Activated T-cell treated with anti-CD3 and anti-CD28 coated beads, Interleukin-2, amount 50 U/mL, for 4 hours (primary cell): Measurements from ENCODE around the gene C3orf18. TPM values are rescaled to one million over a fixed set of nuclear protein-coding genes. Genes with fewer than 3 reads are reported as not detected.

Experiments
- ATAC-seq, 2 donors: fragments of 200-7000 bp; cut with Tn5 transposase; one replicate each; pipeline ENCODE4 v1.10.0; 2021
- DNase-seq: peaks from one replicate; pipeline ENCODE4 v3.0.0-alpha.2; 2020
- H3K27me3 Mint-ChIP-seq: one replicate; pipeline ENCODE4 v1.8.0; 2021; ENCODE audit warnings: low read depth, mixed read lengths
- H3K36me3 Mint-ChIP-seq: one replicate; pipeline ENCODE4 v1.8.0; 2022; ENCODE audit warnings: mixed read lengths; ENCODE audit not compliant: insufficient read depth
- H3K4me1 Mint-ChIP-seq: one replicate; pipeline ENCODE4 v1.8.0; 2021; ENCODE audit warnings: low read depth, mixed read lengths
- H3K4me3 Mint-ChIP-seq: one replicate; pipeline ENCODE4 v1.8.0; 2021; ENCODE audit warnings: mild to moderate bottlenecking, moderate library complexity, mixed read lengths
- H3K9me3 Mint-ChIP-seq: one replicate; pipeline ENCODE4 v1.8.0; 2021; ENCODE audit warnings: mixed read lengths
- total RNA-seq, 3 donors: library from RNA; stranded (reverse); gene quantifications; one replicate each; pipeline ENCODE4 v1.2.1, GENCODE V29; 2021

C3orf18 gene
- total RNA-seq, 3 donors from 2014 or later: 6.7 to 11.2 (median 9.0) TPM

DNA sequence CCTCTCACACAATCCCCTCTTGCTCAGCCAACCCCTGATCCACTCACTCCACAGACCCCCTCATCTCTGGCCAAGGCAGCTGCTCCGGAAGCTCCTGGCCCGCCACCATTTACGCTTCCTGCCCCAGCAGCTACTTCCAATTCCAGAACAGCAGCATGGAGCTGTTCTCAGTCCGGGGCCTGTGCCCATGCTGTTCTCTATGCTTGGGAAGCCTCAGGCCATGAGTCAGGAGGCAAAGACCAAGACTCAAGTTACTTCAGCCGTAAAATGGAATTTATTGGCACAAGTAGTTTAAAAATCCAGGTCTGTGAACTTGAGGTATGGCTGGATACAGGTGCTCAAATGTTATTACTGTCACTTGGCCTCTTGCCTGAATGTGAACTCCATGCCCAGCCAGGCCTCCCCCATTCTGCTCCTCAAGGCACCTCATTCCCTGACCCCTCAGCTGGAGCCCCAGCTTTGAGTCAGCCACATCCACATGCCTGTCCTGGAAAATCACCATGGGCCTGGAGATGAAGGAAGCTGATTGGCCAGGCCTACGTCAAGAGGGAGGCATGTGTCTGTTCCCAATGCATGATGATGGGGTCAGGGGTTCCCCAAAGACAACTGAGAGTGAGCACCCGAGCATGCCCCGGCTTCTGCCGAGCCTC is 32.7 kb downstream of the C3orf18 start:
- H3K9me3 Mint-ChIP-seq: no peaks in the 10 kb centered on the region
- ATAC-seq (no peak), DNase-seq (no peak)
- H3K4me3 Mint-ChIP-seq: no peak overlapping the region
- H3K4me1 Mint-ChIP-seq: no peaks in the 10 kb centered on the region
- H3K36me3 Mint-ChIP-seq: no peaks in the 10 kb centered on the region
- peaks cover 27% of the 10 kb centered on the region for H3K27me3 Mint-ChIP-seq

DNA sequence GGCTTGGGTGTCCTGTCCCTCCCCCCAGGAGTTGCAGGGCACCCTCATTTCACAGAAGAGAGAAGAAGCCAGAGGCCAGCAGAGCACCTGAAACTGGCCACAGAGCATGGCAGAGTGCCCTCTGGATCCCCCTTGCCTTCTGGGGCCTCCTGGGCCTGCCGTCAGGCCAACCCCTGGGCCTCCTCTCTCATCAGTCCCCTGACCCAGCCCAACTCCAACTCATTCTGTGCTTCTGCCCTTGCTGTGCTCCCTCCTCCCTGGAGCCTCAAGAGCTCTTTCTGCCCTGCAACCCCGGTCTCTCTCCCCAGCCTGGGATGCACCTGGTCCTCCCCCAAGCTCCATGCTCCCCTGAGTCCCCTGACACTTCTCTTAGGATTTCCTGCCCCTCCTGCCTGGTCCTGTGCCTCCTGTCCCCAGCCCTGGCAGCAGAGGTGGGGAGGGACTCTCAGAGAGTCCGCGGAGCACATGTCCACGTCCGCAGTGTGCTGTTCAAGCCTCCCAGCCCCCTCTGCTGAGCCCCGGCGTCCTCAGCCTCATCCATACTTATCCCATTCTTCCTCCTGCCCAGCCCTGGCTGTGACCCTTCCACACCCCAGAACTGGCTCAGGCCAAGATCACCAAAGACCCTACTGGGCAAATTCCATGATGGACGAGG is 33.6 kb downstream of the C3orf18 start:
- H3K27me3 Mint-ChIP-seq: peaks cover 32% of the 10 kb centered on the region
- no peaks in the 10 kb centered on the region for H3K36me3 Mint-ChIP-seq
- no peaks in the 10 kb centered on the region for H3K9me3 Mint-ChIP-seq
- no peaks in the 10 kb centered on the region for H3K4me1 Mint-ChIP-seq
- DNase-seq (no peak), ATAC-seq (no peak)
- no peak overlapping the region for H3K4me3 Mint-ChIP-seq

DNA sequence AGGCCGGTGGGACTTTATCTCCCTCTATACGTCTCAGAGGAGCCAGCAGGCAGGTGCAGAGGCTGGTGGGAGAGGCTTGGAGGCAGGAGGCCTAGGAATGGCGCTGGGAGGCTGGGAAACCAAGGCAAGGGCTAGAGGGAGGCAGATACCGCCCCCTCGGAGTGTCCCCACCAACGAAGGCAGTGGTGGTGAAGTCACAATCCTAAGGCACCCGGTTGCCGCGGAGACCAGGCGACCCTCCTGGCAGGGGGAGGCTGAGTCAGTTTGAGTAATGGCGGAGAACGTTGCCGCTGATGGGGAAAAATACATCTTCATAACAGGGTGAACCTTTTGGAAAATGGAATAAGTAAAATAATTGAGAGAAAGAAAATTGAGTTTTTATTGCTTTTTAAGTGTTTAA is 34.2 kb downstream of the C3orf18 start:
- no peaks in the 10 kb centered on the region for H3K4me1 Mint-ChIP-seq
- DNase-seq: no peak
- no peaks in the 10 kb centered on the region for H3K36me3 Mint-ChIP-seq
- no peak overlapping the region for H3K4me3 Mint-ChIP-seq
- H3K9me3 Mint-ChIP-seq: no peaks in the 10 kb centered on the region
- peaks cover 36% of the 10 kb centered on the region for H3K27me3 Mint-ChIP-seq
- ATAC-seq: no peak

DNA sequence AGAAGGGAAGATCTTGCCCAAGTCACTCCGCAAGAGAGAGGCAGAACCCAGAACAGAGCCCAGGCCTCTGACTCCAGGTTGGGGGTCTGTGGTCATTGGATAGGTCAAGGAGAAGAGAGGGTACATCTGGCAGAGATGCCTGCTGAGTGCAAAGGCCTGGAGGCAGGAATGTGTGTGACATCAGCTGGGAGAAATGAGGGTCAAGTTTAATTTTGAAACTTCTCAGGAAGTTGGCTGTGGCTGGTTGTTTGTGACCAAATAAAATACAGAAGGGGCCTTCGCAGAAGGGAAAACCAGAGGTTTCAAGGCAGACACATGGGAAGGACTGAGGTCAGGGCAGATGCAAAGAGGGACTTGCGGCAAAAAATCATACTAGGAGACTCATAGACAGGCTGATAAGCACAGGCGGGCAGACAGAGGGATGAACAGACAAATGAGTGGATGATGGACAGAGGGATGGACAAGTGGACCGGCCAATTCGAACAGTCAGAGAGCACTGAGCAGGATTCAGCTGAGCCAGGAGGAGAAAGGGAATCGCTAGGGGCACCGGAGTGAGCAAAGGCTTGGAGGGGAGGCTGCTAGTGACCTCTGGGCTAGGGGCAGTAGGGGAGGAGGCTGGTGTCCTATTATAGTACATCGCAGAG is 35.4 kb downstream of the C3orf18 start:
- peaks cover 35% of the 10 kb centered on the region for H3K27me3 Mint-ChIP-seq
- H3K36me3 Mint-ChIP-seq: no peaks in the 10 kb centered on the region
- H3K4me3 Mint-ChIP-seq: no peak overlapping the region
- no peaks in the 10 kb centered on the region for H3K9me3 Mint-ChIP-seq
- ATAC-seq: no peak
- H3K4me1 Mint-ChIP-seq: no peaks in the 10 kb centered on the region
- DNase-seq: no peak

DNA sequence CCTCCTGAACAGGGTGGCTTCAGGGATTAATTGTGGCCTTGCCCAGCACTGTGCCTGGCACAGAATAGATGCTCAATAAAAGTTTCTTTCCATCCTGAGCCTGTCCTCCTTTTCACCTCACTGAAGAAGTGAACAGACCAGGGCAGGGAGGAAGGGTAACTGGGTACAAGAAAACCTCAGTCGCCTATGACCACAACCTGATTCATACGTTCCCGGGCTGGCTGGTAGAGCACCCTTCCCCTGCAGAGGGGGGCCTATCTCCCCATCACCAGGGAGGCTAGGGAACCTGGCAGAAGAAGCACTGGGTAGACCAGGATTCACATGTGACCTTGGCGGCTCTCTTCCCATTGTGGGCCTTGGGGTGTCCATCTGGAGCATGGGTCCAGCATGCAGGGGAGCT is 36.3 kb downstream of the C3orf18 start:
- ATAC-seq (no peak), DNase-seq (no peak)
- H3K4me1 Mint-ChIP-seq: no peaks in the 10 kb centered on the region
- no peak overlapping the region for H3K4me3 Mint-ChIP-seq
- peaks cover 31% of the 10 kb centered on the region for H3K27me3 Mint-ChIP-seq
- H3K36me3 Mint-ChIP-seq: no peaks in the 10 kb centered on the region
- no peaks in the 10 kb centered on the region for H3K9me3 Mint-ChIP-seq

DNA sequence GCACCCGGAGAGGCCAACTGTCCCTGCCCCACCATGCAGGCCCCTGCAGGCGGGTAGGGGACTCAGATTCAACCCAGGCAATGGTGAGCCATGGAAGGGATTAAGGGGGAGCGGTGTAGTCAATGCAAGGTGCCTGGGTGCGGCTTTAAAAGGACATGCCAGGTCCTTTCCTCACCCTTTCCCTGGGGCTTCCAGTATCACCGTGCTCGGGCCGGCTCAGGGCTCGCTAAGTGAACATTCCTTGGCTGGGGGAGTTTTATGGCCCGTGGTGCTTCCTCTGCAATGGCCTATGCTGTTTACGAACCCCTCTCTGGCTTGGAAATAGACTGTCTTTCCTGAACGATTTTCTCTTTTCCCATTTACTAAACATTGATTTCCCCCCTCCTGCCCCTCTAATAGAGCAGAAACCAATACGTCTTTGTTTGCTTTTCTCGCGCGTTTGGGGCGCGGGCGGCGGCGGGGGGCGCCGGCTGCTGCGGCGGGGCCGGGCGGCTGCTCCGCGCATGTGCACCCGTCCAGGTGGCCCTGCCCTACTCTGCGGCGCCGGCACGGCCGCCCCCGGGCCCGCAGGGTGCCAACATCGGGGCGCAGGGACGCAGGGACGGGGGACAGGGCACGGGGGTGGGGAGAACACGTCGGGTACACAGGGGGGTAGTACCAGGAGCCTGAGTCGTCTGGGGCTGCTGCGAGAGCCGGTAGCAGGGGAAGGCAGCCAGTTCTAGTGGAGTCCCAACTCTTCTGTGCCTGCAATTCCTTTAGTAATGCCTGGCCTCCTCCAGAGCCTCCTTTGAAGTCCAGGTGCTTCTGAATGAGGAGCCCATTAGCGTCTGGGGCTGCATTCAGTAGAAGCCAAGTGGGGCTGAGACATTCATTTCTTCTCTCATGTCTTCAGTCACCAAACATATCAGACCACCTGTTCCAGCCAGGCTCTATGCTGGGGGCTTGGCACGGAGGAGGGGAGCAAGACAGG is 37.3 kb downstream of the C3orf18 start:
- no peak for DNase-seq
- Mint-ChIP-seq H3K36me3 (no peaks in the 10 kb centered on the region), H3K4me1 (no peaks in the 10 kb centered on the region), H3K27me3 (peaks cover 32% of the 10 kb centered on the region), H3K9me3 (no peaks in the 10 kb centered on the region), H3K4me3 (no peak overlapping the region)
- no peak for ATAC-seq

DNA sequence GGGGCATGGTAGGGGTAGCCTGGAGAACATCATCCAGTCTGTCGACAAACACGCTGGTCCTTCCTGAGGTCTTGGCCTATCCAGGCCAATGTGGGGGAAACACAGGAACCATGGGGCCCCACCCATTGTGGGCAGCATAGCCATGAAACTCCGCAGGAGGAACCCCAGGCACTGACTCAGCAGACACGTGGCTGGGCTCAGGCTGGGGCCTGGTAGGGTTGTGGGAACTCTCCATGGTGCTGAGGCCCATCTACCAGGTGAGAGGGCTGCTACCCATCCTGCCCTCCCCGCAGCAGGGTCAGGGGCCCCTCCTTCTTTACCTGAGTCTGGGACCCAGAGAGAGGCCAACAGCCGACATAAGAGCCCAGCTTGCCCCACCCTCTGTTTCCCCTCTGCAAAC is 41.6 kb downstream of the C3orf18 start:
- peak; percentile 80 to 86 for ATAC-seq
- Mint-ChIP-seq H3K36me3 (no peaks in the 10 kb centered on the region), H3K4me3 (no peak overlapping the region), H3K4me1 (no peaks in the 10 kb centered on the region), H3K9me3 (no peaks in the 10 kb centered on the region), H3K27me3 (peaks cover 23% of the 10 kb centered on the region)
- DNase-seq: peak; percentile 35

DNA sequence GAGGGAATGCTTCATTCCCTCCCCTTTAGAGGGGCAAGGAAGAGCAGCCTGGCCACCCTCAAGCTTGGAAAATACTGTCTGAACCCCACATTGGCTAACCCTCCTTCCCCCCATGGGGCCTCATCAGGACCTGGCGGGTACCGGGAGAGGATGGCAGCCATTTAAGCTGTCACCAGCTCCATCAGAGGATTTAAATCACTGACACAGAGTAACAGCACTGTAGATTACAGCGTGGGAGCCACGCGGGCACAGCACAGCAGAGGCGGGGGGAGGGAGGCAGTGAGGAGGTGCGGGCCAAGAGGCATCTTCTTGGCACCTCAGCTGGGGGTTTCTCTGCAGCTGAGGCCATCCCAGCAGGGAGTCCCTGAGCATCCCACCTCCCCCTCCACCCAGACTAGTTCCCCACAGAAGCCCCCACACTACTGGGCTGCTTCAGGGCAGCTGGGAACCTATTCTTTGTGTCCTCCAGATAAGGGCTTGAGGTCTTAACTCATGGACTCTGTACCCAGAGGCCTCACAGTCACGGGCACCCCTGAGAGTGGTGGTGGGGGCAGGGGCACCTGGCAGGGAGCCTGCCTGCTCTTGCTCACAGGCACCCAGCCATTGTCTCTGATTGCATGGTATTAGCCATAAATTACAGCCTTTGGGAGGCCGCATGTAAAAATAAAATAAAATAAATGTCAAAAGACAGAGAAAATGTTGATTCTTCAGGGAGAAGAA is 42.2 kb downstream of the C3orf18 start:
- ATAC-seq: no peak

DNA sequence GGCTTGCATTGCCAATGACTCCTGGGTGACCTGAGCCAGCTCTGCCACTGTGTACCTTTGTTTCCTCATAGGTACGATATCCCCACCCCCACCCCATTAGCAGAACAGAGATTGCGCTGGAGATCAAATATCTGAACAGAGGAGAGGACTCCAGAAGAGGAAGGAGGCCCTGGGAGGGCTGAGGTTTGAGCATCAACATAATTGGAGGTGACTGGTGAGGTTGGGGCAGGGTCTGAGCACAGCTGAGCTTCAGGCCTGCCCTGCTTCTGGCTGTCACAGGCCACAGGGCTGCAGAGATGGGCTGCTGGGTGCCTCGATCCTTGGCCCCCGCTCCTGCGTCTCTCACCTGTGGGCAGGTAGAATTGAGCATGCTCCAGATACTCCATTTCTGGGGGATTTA is 42.8 kb downstream of the C3orf18 start:
- DNase-seq (no peak), ATAC-seq (no peak)
- H3K27me3 Mint-ChIP-seq: peaks cover 19% of the 10 kb centered on the region
- no peaks in the 10 kb centered on the region for H3K4me1 Mint-ChIP-seq
- no peak overlapping the region for H3K4me3 Mint-ChIP-seq
- H3K9me3 Mint-ChIP-seq: no peaks in the 10 kb centered on the region
- no peaks in the 10 kb centered on the region for H3K36me3 Mint-ChIP-seq

More for the DNA sequence above, 42.2 kb downstream of the C3orf18 start:
- Mint-ChIP-seq H3K4me1 (no peaks in the 10 kb centered on the region), H3K4me3 (no peak overlapping the region), H3K27me3 (peaks cover 23% of the 10 kb centered on the region), H3K36me3 (no peaks in the 10 kb centered on the region), H3K9me3 (no peaks in the 10 kb centered on the region)
- no peak for DNase-seq

DNA sequence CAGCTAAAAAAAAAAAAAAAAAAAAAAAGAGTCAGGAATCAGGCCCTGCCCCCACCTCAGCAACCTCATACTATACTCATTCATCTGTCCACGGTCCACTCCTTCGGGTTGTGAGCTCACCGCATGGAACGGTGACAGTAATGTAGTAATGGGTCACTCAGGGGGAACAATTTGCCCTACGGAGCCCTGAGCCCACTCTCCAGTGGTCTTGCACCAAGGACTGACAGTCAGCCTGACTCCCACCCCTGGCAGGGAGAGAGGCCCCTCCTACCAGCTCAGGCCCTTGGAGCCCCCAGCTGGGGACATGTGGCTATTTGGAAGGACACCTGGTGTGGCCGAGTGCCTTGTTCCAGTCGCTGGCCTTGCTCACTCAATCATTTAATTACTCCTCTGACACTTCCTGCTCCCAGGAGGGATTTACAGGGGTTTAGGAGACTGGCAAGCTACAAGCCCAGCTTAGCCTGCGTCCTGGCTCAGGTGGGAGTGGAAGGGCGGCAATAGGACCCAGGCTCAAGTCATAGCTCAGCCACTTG is 44.2 kb downstream of the C3orf18 start:
- DNase-seq (no peak), ATAC-seq (no peak)
- H3K36me3 Mint-ChIP-seq: no peaks in the 10 kb centered on the region
- H3K4me1 Mint-ChIP-seq: peaks cover 3% of the 10 kb centered on the region
- no peaks in the 10 kb centered on the region for H3K9me3 Mint-ChIP-seq
- no peak overlapping the region for H3K4me3 Mint-ChIP-seq
- H3K27me3 Mint-ChIP-seq: peaks cover 10% of the 10 kb centered on the region

DNA sequence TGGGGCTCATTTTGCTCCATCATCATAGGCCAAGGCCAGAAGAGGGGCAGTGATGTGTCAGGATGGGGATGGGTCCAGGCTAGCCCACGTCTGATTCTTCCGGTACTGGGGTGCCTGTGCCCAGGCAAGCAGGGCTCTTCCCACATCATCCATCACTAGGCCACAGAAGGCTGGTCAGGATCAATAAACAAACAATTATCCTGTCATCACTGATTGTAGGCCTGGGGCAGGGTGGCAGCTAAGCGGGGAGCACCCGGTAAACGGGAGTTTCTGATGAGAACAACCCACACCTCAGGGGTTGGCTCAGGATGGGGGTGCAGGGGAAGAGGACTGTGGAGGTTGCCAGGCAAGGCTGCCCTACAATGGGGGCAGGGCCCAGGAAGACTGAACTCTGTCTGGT is 46.0 kb downstream of the C3orf18 start:
- H3K27me3 Mint-ChIP-seq: peaks cover 5% of the 10 kb centered on the region
- no peaks in the 10 kb centered on the region for H3K9me3 Mint-ChIP-seq
- no peak for ATAC-seq
- no peaks in the 10 kb centered on the region for H3K36me3 Mint-ChIP-seq
- DNase-seq: no peak
- H3K4me3 Mint-ChIP-seq: no peak overlapping the region
- peaks cover 3% of the 10 kb centered on the region for H3K4me1 Mint-ChIP-seq

DNA sequence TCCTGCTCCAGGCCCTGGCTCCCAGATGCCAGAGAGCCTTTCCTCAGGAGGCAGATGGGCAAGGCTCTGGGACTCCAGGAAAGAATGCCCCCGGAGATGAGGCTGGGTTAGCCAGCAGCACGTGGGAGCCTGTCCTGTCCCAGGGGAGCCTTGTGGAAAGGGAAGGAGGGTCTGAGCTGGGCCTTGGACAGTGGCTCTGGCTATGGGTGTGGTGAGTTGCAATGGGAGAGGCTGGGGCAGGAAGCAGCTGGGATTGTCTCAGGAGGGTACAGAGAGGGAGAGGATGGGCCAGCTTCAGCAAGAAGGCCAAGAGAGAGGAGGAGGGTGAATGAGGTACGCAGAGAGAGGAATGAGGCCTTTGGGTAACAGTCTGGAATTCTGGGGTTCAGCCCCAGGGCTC is 46.7 kb downstream of the C3orf18 start:
- DNase-seq (no peak), ATAC-seq (no peak)
- Mint-ChIP-seq H3K36me3 (no peaks in the 10 kb centered on the region), H3K27me3 (peaks cover 5% of the 10 kb centered on the region), H3K9me3 (no peaks in the 10 kb centered on the region), H3K4me3 (no peak overlapping the region), H3K4me1 (peaks cover 6% of the 10 kb centered on the region)

DNA sequence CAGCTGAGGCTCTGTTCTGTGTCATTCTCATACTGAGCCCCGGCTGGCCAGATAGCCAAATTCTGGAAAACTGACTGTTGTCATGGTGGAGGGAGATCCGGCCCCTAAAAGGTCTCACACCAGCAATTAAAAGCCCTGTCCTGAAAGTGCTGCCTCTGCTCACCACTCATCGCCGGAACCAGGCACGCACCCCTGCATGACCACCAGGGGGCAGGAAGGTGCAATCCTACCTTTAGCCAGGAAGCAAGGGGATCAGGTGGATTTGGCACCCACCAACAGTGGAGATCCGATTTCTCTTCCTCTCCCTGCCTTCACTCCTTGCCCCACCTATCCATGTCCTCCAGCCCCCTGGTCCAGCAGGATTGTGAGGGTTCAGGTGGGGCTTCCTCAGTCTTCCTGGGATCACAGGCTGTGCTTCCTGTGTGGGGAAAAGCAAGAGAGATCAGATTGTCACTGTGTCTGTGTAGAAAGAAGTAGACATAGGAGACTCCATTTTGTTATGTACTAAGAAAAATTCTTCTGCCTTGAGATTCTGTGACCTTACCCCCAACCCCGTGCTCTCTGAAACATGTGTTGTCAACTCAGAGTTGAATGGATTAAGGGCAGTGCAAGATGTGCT is 48.0 kb downstream of the C3orf18 start:
- H3K4me3 Mint-ChIP-seq: no peak overlapping the region
- DNase-seq (peak; percentile 67), ATAC-seq (peak; percentile 78 to 82)
- no peaks in the 10 kb centered on the region for H3K36me3 Mint-ChIP-seq
- H3K27me3 Mint-ChIP-seq: peaks cover 2% of the 10 kb centered on the region
- no peaks in the 10 kb centered on the region for H3K9me3 Mint-ChIP-seq
- peaks cover 6% of the 10 kb centered on the region for H3K4me1 Mint-ChIP-seq
